Measurements from ENCODE around the gene ZNF41.

Gene ZNF41

DNA sequence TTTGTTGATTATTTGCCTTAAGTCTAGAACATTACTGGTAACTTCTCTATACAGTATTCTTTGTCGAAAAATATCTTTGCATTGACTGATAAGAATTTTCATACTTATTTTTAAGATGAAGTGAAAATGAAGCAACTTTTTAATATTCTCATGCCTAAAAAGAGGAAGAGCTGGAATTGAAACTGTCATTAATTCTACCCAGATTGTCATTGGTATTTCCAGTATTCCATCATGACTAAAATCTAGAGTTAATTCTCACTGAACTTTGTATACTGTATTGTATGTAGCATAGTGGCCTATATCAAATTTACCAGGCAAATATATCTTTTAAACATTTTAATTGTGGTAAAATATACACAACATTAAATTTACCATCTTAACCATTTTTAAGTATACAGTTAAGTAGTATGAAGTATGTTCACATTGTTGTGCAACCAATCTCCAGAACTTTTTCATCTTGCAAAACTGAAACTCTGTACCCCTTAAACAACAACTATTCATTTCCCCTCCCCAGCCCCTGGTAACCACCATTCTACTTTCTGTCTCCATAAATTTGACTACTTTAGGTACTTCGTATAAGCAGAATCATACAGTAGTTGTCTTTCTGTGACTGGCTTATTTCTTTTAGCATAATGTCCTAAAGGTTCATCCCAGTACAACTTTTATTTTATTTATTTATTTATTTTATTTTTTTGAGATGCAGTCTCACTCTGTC lies 24.3 kb upstream of the ZNF41 start:
- Histone ChIP-seq H3K27ac (no peak overlapping the region), H2AFZ (no peak overlapping the region), H3K4me3 (ENCODE audit: low read depth, low read length) (no peak overlapping the region), H3K4me1 (no peaks in the 10 kb centered on the region), H3K4me2 (ENCODE audit: low read length) (no peak overlapping the region), H3K36me3 (ENCODE audit: control insufficient read depth, insufficient read depth, low read length) (no peaks in the 10 kb centered on the region), H3K27me3 (ENCODE audit: control insufficient read depth, insufficient read depth, low read length) (no peaks in the 10 kb centered on the region), H3K79me2 (no peaks in the 10 kb centered on the region), H3K9ac (no peak overlapping the region), H3K9me3 (ENCODE audit: control insufficient read depth, low read length) (no peaks in the 10 kb centered on the region)
- TF ChIP-seq, protein P1, sequence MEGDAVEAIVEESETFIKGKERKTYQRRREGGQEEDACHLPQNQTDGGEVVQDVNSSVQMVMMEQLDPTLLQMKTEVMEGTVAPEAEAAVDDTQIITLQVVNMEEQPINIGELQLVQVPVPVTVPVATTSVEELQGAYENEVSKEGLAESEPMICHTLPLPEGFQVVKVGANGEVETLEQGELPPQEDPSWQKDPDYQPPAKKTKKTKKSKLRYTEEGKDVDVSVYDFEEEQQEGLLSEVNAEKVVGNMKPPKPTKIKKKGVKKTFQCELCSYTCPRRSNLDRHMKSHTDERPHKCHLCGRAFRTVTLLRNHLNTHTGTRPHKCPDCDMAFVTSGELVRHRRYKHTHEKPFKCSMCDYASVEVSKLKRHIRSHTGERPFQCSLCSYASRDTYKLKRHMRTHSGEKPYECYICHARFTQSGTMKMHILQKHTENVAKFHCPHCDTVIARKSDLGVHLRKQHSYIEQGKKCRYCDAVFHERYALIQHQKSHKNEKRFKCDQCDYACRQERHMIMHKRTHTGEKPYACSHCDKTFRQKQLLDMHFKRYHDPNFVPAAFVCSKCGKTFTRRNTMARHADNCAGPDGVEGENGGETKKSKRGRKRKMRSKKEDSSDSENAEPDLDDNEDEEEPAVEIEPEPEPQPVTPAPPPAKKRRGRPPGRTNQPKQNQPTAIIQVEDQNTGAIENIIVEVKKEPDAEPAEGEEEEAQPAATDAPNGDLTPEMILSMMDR (IDR thresholded peaks at IDR 0.05), result no peak

DNA sequence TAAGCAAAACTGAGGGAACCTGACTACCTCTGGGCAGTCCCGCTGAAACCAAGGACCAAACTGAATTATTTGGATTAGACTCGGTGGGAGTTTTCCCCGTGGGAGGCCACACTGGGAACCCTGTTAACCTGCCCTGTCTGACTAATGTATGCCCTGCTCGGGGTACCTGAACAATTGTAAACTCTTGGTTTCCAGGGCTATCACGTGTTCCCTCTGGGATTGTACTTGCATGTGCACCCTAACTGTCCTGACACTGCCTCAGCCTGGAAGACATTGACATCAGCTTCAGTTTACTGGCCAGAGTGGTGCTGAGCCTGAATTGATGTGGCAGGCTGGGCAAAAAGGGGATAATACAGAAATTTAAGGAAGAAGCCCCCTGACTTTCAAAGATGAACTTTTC lies 20.1 kb upstream of the ZNF41 start:
- Histone ChIP-seq H3K36me3 (ENCODE audit: control insufficient read depth, insufficient read depth, low read length) (no peaks in the 10 kb centered on the region), H3K9ac (no peak overlapping the region), H3K79me2 (no peaks in the 10 kb centered on the region), H3K4me3 (ENCODE audit: low read depth, low read length) (no peak overlapping the region), H3K27ac (no peak overlapping the region), H3K4me1 (peaks cover 15% of the 10 kb centered on the region), H3K27me3 (ENCODE audit: control insufficient read depth, insufficient read depth, low read length) (no peaks in the 10 kb centered on the region), H3K4me2 (ENCODE audit: low read length) (no peak overlapping the region), H2AFZ (no peak overlapping the region), H3K9me3 (ENCODE audit: control insufficient read depth, low read length) (no peaks in the 10 kb centered on the region)
- TF ChIP-seq, protein P1 (IDR thresholded peaks at IDR 0.05), result no peak

DNA sequence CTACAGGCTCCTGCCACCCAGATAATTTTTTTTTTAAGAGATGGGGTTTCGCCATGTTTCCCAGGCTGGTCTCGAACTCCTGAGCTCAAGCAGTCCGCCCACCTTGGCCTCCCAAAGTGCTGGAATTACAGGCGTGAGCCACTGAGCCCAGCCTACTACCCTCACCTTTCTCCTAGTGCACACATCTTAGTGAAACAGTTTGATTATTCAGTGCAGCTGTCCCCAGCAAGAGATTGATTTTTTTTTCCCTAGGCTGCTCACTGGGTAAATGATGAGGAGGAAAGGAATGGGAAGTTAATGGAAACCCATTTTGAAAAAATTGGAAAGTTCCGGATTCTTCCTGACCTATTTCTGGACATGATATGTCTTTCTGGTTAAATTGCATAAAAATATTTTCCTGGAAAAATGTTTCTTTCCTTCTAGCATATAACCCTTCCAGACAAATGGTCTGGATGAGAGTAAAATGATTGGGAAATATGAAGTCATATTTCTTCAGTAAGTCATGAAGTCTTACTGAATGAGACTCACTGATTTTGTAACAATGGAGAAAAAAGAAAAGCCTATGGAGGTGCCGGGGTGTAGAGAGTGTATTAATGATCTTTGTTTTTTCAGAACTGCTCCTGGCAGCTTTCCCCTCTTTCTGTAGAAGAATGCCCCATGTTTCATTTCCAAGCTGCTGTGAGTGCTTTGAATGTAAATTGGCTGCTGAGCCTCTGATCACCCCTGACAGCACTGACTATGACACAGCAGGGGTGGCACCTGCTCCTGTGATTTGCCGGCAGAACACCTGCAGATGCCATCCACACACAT lies 19.5 kb upstream of the ZNF41 start:
- Histone ChIP-seq H3K9ac (no peak overlapping the region), H3K9me3 (ENCODE audit: control insufficient read depth, low read length) (no peaks in the 10 kb centered on the region), H2AFZ (no peak overlapping the region), H3K36me3 (ENCODE audit: control insufficient read depth, insufficient read depth, low read length) (no peaks in the 10 kb centered on the region), H3K27me3 (ENCODE audit: control insufficient read depth, insufficient read depth, low read length) (no peaks in the 10 kb centered on the region), H3K79me2 (no peaks in the 10 kb centered on the region), H3K4me1 (peaks cover 15% of the 10 kb centered on the region), H3K27ac (no peak overlapping the region), H3K4me2 (ENCODE audit: low read length) (no peak overlapping the region), H3K4me3 (ENCODE audit: low read depth, low read length) (no peak overlapping the region)
- TF ChIP-seq, protein P1 (IDR thresholded peaks at IDR 0.05), result no peak

DNA sequence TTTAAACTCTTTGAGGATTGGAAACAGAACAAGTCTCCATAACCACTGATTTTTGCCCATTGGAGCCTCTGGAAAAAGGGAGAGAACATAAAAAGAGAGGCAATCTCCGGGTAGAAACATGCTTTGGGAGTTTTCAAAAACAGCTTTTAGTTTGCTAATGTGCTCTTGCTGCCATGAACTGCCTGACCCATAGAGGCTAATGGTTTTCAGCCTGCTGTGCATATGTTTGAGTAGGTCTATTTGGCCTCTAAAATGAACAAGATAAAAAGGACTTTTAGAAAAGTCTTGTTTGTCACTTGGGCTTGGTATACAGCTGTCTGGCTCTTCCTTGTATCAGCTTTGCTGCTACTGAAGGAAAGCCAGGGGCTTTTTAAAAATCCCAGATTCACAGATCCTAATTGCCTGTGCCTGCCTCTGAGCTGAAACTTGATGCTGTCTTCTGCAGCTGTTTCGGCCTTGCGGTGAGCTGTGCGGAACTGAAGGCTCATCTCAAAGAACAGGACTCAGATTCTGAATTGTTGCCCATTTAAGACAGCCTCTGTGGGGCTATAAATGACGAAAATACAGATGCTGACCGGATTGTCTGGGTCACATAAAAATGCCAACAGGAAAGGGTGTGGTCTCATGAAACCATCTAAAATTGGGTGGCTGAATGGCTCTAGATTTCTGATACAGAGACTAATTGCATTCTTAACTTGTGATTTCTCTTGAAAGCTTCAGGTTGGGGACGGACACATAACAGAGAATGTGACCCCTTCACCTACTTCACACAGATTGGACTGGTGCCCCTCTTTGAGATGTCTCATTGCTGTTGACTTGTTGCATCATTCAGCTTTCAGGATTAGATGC lies 18.4 kb upstream of the ZNF41 start:
- H2AFZ ChIP-seq, result peak overlapping the region; percentile 68
- no peak overlapping the region for H3K4me2 ChIP-seq (ENCODE audit: low read length)
- TF ChIP-seq, protein P1 (IDR thresholded peaks at IDR 0.05), result no peak
- no peaks in the 10 kb centered on the region for H3K9me3 ChIP-seq (ENCODE audit: control insufficient read depth, low read length)
- peak overlapping the region; percentile 81 for H3K27ac ChIP-seq
- H3K4me3 ChIP-seq (ENCODE audit: low read depth, low read length), result no peak overlapping the region
- H3K27me3 ChIP-seq (ENCODE audit: control insufficient read depth, insufficient read depth, low read length), result no peaks in the 10 kb centered on the region
- H3K4me1 ChIP-seq, result peaks cover 15% of the 10 kb centered on the region
- H3K79me2 ChIP-seq, result no peaks in the 10 kb centered on the region
- no peaks in the 10 kb centered on the region for H3K36me3 ChIP-seq (ENCODE audit: control insufficient read depth, insufficient read depth, low read length)
- no peak overlapping the region for H3K9ac ChIP-seq

All from parathyroid adenoma (tissue), 2 donors.